Stimulated activated naive CD8-positive, alpha-beta T cell treated with anti-CD3 and anti-CD28 coated beads, Interleukin-15, amount 100 ng/mL, for 72 hours (primary cell): ENCODE measurements around the gene SLC8A1.

Experiments used
- ATAC-seq: fragments of 150-1000 bp; cut with Tn5 transposase; 2 replicates; pipeline ENCODE4 v1.10.0; 2021; ENCODE audit warnings: mild to moderate bottlenecking, moderate library complexity
- DNase-seq, 2 donors: peaks; one replicate each; pipeline ENCODE4 v3.0.0; 2021 to 2022
- H3K27ac Mint-ChIP-seq, 2 donors: one replicate each; pipeline ENCODE4 v1.8.0; 2022; ENCODE audit warnings: mild to moderate bottlenecking in 2 of 2, mixed read lengths in 2 of 2, moderate library complexity in 2 of 2
- H3K27me3 Mint-ChIP-seq: one replicate; pipeline ENCODE4 v1.8.0; 2022; ENCODE audit warnings: mixed read lengths
- H3K4me1 Mint-ChIP-seq: one replicate; pipeline ENCODE4 v1.8.0; 2022; ENCODE audit warnings: mild to moderate bottlenecking, mixed read lengths
- H3K4me3 Mint-ChIP-seq, 2 donors: one replicate each; pipeline ENCODE4 v1.8.0; 2022; ENCODE audit warnings: mild to moderate bottlenecking in 2 of 2, mixed read lengths in 2 of 2, moderate library complexity in 1 of 2
- H3K9me3 Mint-ChIP-seq, 2 donors: one replicate each; pipeline ENCODE4 v1.8.0; 2022; ENCODE audit warnings: mixed read lengths in 2 of 2

The SLC8A1 gene

GRCh38 chr2:40304340-40304739, 147.6 kb downstream of the SLC8A1 start:
- Mint-ChIP-seq H3K27me3 (no peaks in the 10 kb centered on the region), H3K9me3 (no peaks in the 10 kb centered on the region), H3K27ac (no peak overlapping the region), H3K4me1 (no peaks in the 10 kb centered on the region), H3K4me3 (no peak overlapping the region)
- DNase-seq (no peak), ATAC-seq (no peak)

GRCh38 chr2:40303746-40304145, 148.1 kb downstream of the SLC8A1 start:
- ATAC-seq = no peak
- no peaks in the 10 kb centered on the region for H3K4me1 Mint-ChIP-seq
- no peak overlapping the region for H3K27ac Mint-ChIP-seq
- DNase-seq = no peak
- no peaks in the 10 kb centered on the region for H3K9me3 Mint-ChIP-seq
- H3K4me3 Mint-ChIP-seq = no peak overlapping the region
- no peaks in the 10 kb centered on the region for H3K27me3 Mint-ChIP-seq

- no peak overlapping the region for H3K4me3 Mint-ChIP-seq
- H3K27ac Mint-ChIP-seq = no peak overlapping the region
- H3K9me3 Mint-ChIP-seq = no peaks in the 10 kb centered on the region
- no peak for DNase-seq
- no peak for ATAC-seq
- no peaks in the 10 kb centered on the region for H3K27me3 Mint-ChIP-seq
- H3K4me1 Mint-ChIP-seq = no peaks in the 10 kb centered on the region
Measured at GRCh38 chr2:40302751-40303325, 149.1 kb downstream of the SLC8A1 start.

- H3K27me3 Mint-ChIP-seq = no peaks in the 10 kb centered on the region
- no peak overlapping the region for H3K4me3 Mint-ChIP-seq
- ATAC-seq = no peak
- no peaks in the 10 kb centered on the region for H3K4me1 Mint-ChIP-seq
- no peaks in the 10 kb centered on the region for H3K9me3 Mint-ChIP-seq
- H3K27ac Mint-ChIP-seq = no peak overlapping the region
- no peak for DNase-seq
Measured at GRCh38 chr2:40300391-40300790, 151.5 kb downstream of the SLC8A1 start.

GRCh38 chr2:40299781-40300180, 152.1 kb downstream of the SLC8A1 start:
- Mint-ChIP-seq H3K4me3 (no peak overlapping the region), H3K9me3 (no peaks in the 10 kb centered on the region), H3K4me1 (no peaks in the 10 kb centered on the region), H3K27me3 (no peaks in the 10 kb centered on the region), H3K27ac (no peak overlapping the region)
- DNase-seq (no peak), ATAC-seq (no peak)

GRCh38 chr2:40299173-40299572, 152.7 kb downstream of the SLC8A1 start:
- no peak for ATAC-seq

GRCh38 chr2:40298026-40298425, 153.9 kb downstream of the SLC8A1 start:
- Mint-ChIP-seq H3K27me3 (no peaks in the 10 kb centered on the region), H3K9me3 (no peaks in the 10 kb centered on the region), H3K27ac (no peak overlapping the region), H3K4me1 (no peaks in the 10 kb centered on the region), H3K4me3 (no peak overlapping the region)
- ATAC-seq = no peak
- no peak for DNase-seq

More at GRCh38 chr2:40299173-40299572, 152.7 kb downstream of the SLC8A1 start:
- Mint-ChIP-seq H3K4me3 (no peak overlapping the region), H3K9me3 (no peaks in the 10 kb centered on the region), H3K4me1 (no peaks in the 10 kb centered on the region), H3K27ac (no peak overlapping the region), H3K27me3 (no peaks in the 10 kb centered on the region)
- no peak for DNase-seq

GRCh38 chr2:40292291-40292690, 159.6 kb downstream of the SLC8A1 start:
- DNase-seq (no peak), ATAC-seq (no peak)
- Mint-ChIP-seq H3K9me3 (no peaks in the 10 kb centered on the region), H3K4me1 (no peaks in the 10 kb centered on the region), H3K4me3 (no peak overlapping the region), H3K27ac (no peak overlapping the region), H3K27me3 (no peaks in the 10 kb centered on the region)

GRCh38 chr2:40289771-40290404, 162.0 kb downstream of the SLC8A1 start:
- H3K4me1 Mint-ChIP-seq = no peaks in the 10 kb centered on the region
- H3K4me3 Mint-ChIP-seq = no peak overlapping the region
- no peaks in the 10 kb centered on the region for H3K9me3 Mint-ChIP-seq
- no peak for ATAC-seq
- no peaks in the 10 kb centered on the region for H3K27me3 Mint-ChIP-seq
- no peak for DNase-seq
- no peak overlapping the region for H3K27ac Mint-ChIP-seq

- no peaks in the 10 kb centered on the region for H3K9me3 Mint-ChIP-seq
- DNase-seq (no peak), ATAC-seq (no peak)
- H3K4me1 Mint-ChIP-seq = no peaks in the 10 kb centered on the region
- no peak overlapping the region for H3K27ac Mint-ChIP-seq
- H3K27me3 Mint-ChIP-seq = no peaks in the 10 kb centered on the region
- no peak overlapping the region for H3K4me3 Mint-ChIP-seq
Measured at GRCh38 chr2:40287773-40288172, 164.1 kb downstream of the SLC8A1 start.

- H3K27ac Mint-ChIP-seq = no peak overlapping the region
- no peak for ATAC-seq
- no peaks in the 10 kb centered on the region for H3K9me3 Mint-ChIP-seq
- H3K27me3 Mint-ChIP-seq = no peaks in the 10 kb centered on the region
- no peak overlapping the region for H3K4me3 Mint-ChIP-seq
- H3K4me1 Mint-ChIP-seq = no peaks in the 10 kb centered on the region
- DNase-seq = no peak
Measured at GRCh38 chr2:40287195-40287594, 164.7 kb downstream of the SLC8A1 start.

GRCh38 chr2:40286721-40287120, 165.2 kb downstream of the SLC8A1 start:
- H3K27me3 Mint-ChIP-seq = no peaks in the 10 kb centered on the region
- no peak for ATAC-seq
- no peaks in the 10 kb centered on the region for H3K9me3 Mint-ChIP-seq
- H3K27ac Mint-ChIP-seq = no peak overlapping the region
- H3K4me1 Mint-ChIP-seq = no peaks in the 10 kb centered on the region
- no peak for DNase-seq
- H3K4me3 Mint-ChIP-seq = no peak overlapping the region

- H3K9me3 Mint-ChIP-seq = no peaks in the 10 kb centered on the region
- no peaks in the 10 kb centered on the region for H3K4me1 Mint-ChIP-seq
- H3K27ac Mint-ChIP-seq = peak overlapping the region in 1 of 2 donors; percentile 81
- H3K4me3 Mint-ChIP-seq = no peak overlapping the region
- no peaks in the 10 kb centered on the region for H3K27me3 Mint-ChIP-seq
- ATAC-seq (no peak), DNase-seq (no peak)
Measured at GRCh38 chr2:40285391-40285790, 166.5 kb downstream of the SLC8A1 start.

- no peaks in the 10 kb centered on the region for H3K27me3 Mint-ChIP-seq
- H3K4me3 Mint-ChIP-seq = no peak overlapping the region
- DNase-seq (no peak), ATAC-seq (no peak)
- no peaks in the 10 kb centered on the region for H3K4me1 Mint-ChIP-seq
- no peak overlapping the region for H3K27ac Mint-ChIP-seq
- H3K9me3 Mint-ChIP-seq = no peaks in the 10 kb centered on the region
Measured at GRCh38 chr2:40284797-40285196, 167.1 kb downstream of the SLC8A1 start.

GRCh38 chr2:40283111-40283909, 168.6 kb downstream of the SLC8A1 start:
- Mint-ChIP-seq H3K4me1 (no peaks in the 10 kb centered on the region), H3K27ac (no peak overlapping the region), H3K9me3 (no peaks in the 10 kb centered on the region), H3K4me3 (no peak overlapping the region), H3K27me3 (no peaks in the 10 kb centered on the region)
- no peak for DNase-seq
- ATAC-seq = no peak

GRCh38 chr2:40282428-40282827, 169.5 kb downstream of the SLC8A1 start:
- H3K9me3 Mint-ChIP-seq = no peaks in the 10 kb centered on the region
- no peaks in the 10 kb centered on the region for H3K4me1 Mint-ChIP-seq
- no peaks in the 10 kb centered on the region for H3K27me3 Mint-ChIP-seq
- ATAC-seq (no peak), DNase-seq (no peak)
- no peak overlapping the region for H3K4me3 Mint-ChIP-seq
- H3K27ac Mint-ChIP-seq = no peak overlapping the region
